Testis (tissue), 3 donors: Measurements from ENCODE around the gene LRRC27. TPM values are rescaled to one million over a fixed set of nuclear protein-coding genes. Genes with fewer than 3 reads are reported as not detected.

Experiments
- DNase-seq: peaks from one replicate; pipeline ENCODE4 v3.0.0-alpha.2; 2019
- H3K27ac ChIP-seq, 2 donors: fragments of 200-600 bp; sonication (generic); one replicate each; pipeline ENCODE4 v1.5.1; 2019
- H3K27me3 ChIP-seq: fragments of 200-600 bp; sonication (generic); one replicate; pipeline ENCODE4 v1.5.1; 2019
- H3K36me3 ChIP-seq: fragments of 200-600 bp; sonication (generic); one replicate; pipeline ENCODE4 v1.5.1; 2017; ENCODE audit warnings: low read depth; ENCODE audit errors: missing control alignments
- H3K4me1 ChIP-seq: fragments of 200-600 bp; sonication (generic); one replicate; pipeline ENCODE4 v1.5.1; 2019
- H3K4me3 ChIP-seq, 2 donors: fragments of 200-600 bp; sonication (generic); one replicate each; pipeline ENCODE4 v1.5.1; 2017 to 2019
- H3K9me3 ChIP-seq: fragments of 200-600 bp; sonication (generic); one replicate; pipeline ENCODE4 v1.5.1; 2017
- POLR2A ChIP-seq: fragments of 450-650 bp; IDR thresholded peaks from one replicate; pipeline ENCODE4 v1.6.1; 2017; ENCODE audit warnings: antibody characterized with exemption, mild to moderate bottlenecking, moderate library complexity
- WGBS, 2 donors: methylation state at CpG; one replicate each; pipeline ENCODE4 v1.1.5; 2018; 5-methylcytosine and 5-hydroxymethylcytosine counted together
- intact Hi-C: fragments of 100-400 bp; cut with DNase I; formaldehyde crosslinking; loops from one replicate; pipeline ENCODE4 v1.15.1; 2023; ENCODE audit warnings: low total_unique reads
- polyA plus RNA-seq: library from polyadenylated mRNA; stranded (reverse); fragments of 350-450 nt; fragmentation: Illumina TruSeq; extraction: RNeasy Lipid Tissue Mini Kit (QIAGEN cat#74804); gene quantifications from one replicate; pipeline ENCODE4 v1.2.3, GENCODE V29; 2014; ENCODE audit warnings: low read depth, low replicate concordance; ENCODE audit not compliant: insufficient read depth
- total RNA-seq, 2 donors: library from RNA; depleted of rRNA; stranded (reverse); fragments of >200 nt; gene quantifications; one replicate each; pipeline ENCODE4 v1.2.3, GENCODE V29; 2016
- TF ChIP-seq, protein P1 (sequence below), 3 experiments: fragments of 450-650 bp in 2 of 3; fragments of 200-600 bp in 1 of 3; sonication (generic) in 1 of 3; IDR thresholded peaks; one replicate each; pipeline ENCODE4 v1.5.1; 2016 to 2019; ENCODE audit warnings: antibody characterized with exemption in 3 of 3, mild to moderate bottlenecking in 2 of 3, moderate library complexity in 1 of 3

LRRC27 gene
- total and polyA plus RNA-seq, 3 donors from 2014 or later: 49.4 to 164 (median 110) TPM

DNA sequence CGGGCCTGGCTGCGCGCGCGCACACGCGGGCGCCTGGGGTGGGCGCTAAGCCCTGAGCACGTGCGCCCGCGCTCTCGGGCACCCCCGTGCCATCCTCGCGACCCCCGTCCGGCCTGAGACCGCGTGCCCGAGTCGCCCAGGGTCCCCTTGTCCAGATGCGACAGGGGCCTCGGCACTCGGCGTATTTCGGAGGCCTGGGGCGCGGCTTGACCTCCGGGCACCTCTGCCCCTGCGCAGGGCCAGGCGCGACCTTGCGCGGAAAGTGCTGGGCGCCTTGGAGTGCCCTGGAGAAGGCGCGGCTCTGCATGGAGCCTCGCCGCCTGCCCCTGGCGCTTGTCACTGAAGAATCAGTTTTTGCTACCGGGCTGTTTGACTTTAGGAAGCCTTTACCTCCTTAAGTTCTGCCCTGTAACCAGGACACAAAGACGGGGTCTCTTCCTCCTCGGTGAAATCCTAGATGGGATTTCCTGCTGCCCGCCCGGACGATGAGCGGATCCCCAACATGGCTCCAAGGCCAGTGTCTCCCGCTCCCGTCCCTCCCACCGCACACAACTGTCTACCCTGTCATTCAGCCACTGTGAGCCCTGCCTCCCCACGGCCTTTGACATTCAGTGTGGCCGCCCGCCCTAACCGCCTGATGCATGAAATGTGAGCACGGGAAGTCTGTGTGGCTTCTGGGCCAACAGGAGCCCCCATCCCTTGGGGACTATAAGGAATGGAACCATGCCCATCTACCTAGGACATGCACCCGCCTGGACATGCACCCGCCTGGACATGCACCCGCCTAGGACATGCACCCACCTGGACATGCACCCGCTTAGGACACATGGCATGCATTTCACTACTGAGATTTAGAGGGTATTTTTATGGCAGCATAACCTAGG is 23.2 kb upstream of the LRRC27 start:
- no peaks in the 10 kb centered on the region for H3K36me3 ChIP-seq
- no peak for TF ChIP-seq POLR2A
- H3K27ac ChIP-seq: peak overlapping the region in 1 of 2 donors; percentile 17
- intact Hi-C loops: no loop called here
- peak overlapping the region; percentile 56 to 87 for H3K4me3 ChIP-seq
- WGBS, 2 donors: 20 to 24% methylated on average over 22 to 46 of the region's 61 CpGs
- H3K4me1 ChIP-seq: peaks cover 5% of the 10 kb centered on the region
- DNase-seq: no peak
- H3K9me3 ChIP-seq: no peaks in the 10 kb centered on the region
- H3K27me3 ChIP-seq: no peaks in the 10 kb centered on the region

DNA sequence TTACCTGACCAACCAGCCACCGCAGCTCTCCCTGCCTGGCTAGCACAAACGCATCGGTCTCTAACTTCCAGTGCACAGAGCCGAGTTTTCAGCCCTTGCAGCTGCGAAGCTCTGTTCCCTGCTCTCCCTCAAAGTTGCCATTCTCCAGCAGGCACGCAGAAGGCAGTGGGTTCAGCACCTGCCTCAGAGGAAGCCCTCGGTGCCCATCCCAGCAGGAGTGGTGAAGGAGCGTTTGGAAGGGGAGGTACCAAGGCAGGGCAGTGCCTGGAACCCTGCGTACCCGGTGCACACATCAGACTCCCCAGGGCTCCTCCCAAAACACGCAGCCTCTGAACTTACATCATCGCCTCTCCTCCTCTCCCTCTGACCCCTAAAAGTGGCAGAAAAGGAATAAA is 22.5 kb upstream of the LRRC27 start:
- TF ChIP-seq, protein P1, sequence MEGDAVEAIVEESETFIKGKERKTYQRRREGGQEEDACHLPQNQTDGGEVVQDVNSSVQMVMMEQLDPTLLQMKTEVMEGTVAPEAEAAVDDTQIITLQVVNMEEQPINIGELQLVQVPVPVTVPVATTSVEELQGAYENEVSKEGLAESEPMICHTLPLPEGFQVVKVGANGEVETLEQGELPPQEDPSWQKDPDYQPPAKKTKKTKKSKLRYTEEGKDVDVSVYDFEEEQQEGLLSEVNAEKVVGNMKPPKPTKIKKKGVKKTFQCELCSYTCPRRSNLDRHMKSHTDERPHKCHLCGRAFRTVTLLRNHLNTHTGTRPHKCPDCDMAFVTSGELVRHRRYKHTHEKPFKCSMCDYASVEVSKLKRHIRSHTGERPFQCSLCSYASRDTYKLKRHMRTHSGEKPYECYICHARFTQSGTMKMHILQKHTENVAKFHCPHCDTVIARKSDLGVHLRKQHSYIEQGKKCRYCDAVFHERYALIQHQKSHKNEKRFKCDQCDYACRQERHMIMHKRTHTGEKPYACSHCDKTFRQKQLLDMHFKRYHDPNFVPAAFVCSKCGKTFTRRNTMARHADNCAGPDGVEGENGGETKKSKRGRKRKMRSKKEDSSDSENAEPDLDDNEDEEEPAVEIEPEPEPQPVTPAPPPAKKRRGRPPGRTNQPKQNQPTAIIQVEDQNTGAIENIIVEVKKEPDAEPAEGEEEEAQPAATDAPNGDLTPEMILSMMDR (IDR thresholded peaks at IDR 0.05): no peak
- TF ChIP-seq POLR2A: no peak
- Histone ChIP-seq H3K4me3 (no peak overlapping the region), H3K4me1 (peaks cover 5% of the 10 kb centered on the region), H3K27me3 (no peaks in the 10 kb centered on the region), H3K27ac (no peak overlapping the region), H3K9me3 (no peaks in the 10 kb centered on the region), H3K36me3 (no peaks in the 10 kb centered on the region)
- DNase-seq: no peak
- 65 to 69% methylated on average over 12 of the region's 12 CpGs for WGBS, 2 donors
- intact Hi-C loops: no loop called here

DNA sequence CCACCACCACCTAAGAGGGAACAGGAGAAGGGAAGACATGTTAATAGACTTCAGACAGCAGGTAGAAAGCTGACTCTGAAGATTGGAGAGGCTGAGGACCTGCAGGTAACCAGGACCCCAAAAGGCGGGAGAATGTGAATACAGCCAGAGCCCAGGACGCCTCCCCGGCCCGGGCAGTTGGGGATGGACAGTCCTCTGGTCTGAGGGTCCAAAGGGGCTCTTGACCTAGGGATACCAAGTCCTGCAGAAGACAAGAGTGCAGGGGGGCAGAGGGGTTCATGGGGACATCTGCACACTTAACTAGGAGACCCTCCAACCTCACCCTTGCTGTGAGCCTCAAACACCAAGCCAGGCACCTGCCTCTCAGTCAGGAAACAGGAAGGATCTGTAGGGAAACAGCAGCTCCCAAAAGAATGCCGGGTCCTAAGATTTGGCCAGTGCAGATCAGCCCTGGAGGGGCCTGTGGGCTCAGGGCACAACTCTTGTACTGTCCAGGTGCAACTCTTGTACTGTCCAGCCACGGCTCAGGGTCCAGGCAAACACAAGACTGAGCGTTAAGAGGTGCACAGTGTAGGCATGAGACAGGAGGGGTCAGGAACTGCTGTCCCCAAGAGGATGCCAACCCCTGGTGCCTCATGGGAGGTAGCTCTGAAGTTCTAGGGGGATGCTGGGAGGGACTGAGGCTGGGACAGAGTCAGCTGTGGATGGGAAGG is 22.0 kb upstream of the LRRC27 start:
- TF ChIP-seq, protein P1 (IDR thresholded peaks at IDR 0.05): no peak
- no peak for TF ChIP-seq POLR2A
- no peak for DNase-seq
- Histone ChIP-seq H3K36me3 (no peaks in the 10 kb centered on the region), H3K27ac (no peak overlapping the region), H3K4me1 (peaks cover 5% of the 10 kb centered on the region), H3K9me3 (no peaks in the 10 kb centered on the region), H3K4me3 (no peak overlapping the region), H3K27me3 (no peaks in the 10 kb centered on the region)
- WGBS, 2 donors: 91 to 92% methylated on average over 6 to 7 of the region's 7 CpGs
- intact Hi-C loops: no loop called here

DNA sequence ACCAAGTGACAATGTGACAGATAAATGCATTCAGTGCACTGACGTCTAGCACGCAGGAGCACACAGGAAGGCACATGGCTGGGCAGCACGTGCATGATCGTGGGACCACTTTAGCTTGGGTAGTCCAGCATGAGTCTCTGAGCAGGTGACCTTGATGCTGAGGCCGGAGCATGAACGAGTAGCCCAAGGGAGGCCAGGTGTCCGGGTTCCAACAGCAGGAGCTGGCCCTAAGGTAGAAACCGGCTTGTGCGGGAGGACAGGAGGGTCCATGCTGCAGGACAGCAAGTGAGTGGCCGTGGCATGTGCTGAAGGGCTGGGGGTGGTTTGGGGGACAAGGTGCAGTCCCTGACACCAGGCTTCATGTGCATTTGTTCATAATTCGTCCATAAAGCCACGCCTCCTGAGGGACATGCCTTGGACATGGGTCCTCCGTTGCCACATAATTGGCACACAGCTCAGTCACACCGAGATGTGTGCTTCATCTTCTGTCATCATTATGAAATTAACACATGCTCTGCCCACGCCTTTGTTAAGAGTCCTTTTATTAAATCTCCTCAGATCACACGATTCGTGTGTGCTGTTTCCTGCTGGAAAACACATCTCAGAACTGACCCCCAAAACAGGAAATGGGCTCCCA is 21.2 kb upstream of the LRRC27 start:
- no peaks in the 10 kb centered on the region for H3K9me3 ChIP-seq
- H3K27ac ChIP-seq: no peak overlapping the region
- no peak for DNase-seq
- TF ChIP-seq, protein P1 (IDR thresholded peaks at IDR 0.05): no peak
- no peak for TF ChIP-seq POLR2A
- WGBS, 2 donors: 87% methylated on average over 17 of the region's 17 CpGs
- no peak overlapping the region for H3K4me3 ChIP-seq
- H3K27me3 ChIP-seq: no peaks in the 10 kb centered on the region
- intact Hi-C loops: no loop called here
- H3K36me3 ChIP-seq: no peaks in the 10 kb centered on the region
- peaks cover 5% of the 10 kb centered on the region for H3K4me1 ChIP-seq

DNA sequence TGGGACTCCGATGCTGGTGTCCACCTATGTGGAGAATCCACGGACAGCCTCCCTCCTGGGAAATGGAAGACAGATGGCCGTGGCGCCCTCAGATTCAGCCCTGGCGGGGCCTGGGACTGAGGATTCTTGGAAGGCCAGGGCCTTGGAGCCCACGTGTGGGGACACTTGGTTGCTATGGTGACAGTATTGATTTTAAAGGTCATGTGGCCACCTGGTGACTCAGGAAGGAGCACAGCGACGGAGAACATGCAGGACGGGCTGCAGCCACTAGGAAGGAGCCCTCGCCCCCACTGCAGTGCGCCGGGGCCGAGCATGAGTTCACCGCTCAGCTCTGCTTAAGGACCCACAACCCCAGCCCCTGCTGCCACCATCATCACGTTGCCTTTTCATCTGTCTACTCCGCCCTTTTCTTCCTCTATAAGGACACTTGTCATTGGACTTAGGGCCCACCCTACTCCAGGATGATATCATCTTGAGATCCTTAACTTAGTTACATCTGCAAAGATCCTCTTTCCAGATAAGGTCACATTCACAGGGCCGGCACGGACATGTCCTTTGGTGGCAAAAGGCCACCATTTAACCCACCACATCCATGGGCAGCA is 20.6 kb upstream of the LRRC27 start:
- DNase-seq: no peak
- Histone ChIP-seq H3K36me3 (no peaks in the 10 kb centered on the region), H3K27me3 (no peaks in the 10 kb centered on the region), H3K9me3 (no peaks in the 10 kb centered on the region), H3K4me3 (no peak overlapping the region), H3K27ac (no peak overlapping the region), H3K4me1 (peaks cover 5% of the 10 kb centered on the region)
- WGBS, 2 donors: 78 to 84% methylated on average over 14 to 17 of the region's 18 CpGs
- TF ChIP-seq, protein P1 (IDR thresholded peaks at IDR 0.05): no peak
- TF ChIP-seq POLR2A: no peak
- intact Hi-C loops: no loop called here
